GM06990 (cell line): ENCODE data around the gene FBN1.

ENCODE experiments used
- DNase-seq: peaks from one replicate; pipeline ENCODE4 v3.0.0-alpha.2; 2011; ENCODE audit not compliant: insufficient read length; ENCODE audit errors: extremely low read depth
- H3K27me3 ChIP-seq: replicated peaks from 2 replicates; pipeline ENCODE4 v1.6.0; 2011; ENCODE audit warnings: low read length; ENCODE audit not compliant: control insufficient read depth, insufficient read depth
- H3K36me3 ChIP-seq: 2 replicates; pipeline ENCODE4 v1.5.1; 2011; ENCODE audit warnings: low read length; ENCODE audit not compliant: control insufficient read depth, insufficient read depth
- H3K4me3 ChIP-seq: replicated peaks from 2 replicates; pipeline ENCODE4 v1.5.1; 2011; ENCODE audit warnings: low read depth, mild to moderate bottlenecking, control low read depth, low read length
- CTCF ChIP-seq: IDR thresholded peaks from 2 replicates; pipeline ENCODE4 v1.5.1; 2011; ENCODE audit warnings: low read length, control low read depth, mild to moderate bottlenecking, inconsistent platforms; ENCODE audit not compliant: insufficient read depth, poor library complexity, severe bottlenecking

Gene FBN1

GRCh38 chr15:48415036-48415886 lies 230.2 kb downstream of the FBN1 start:
- DNase-seq, result no peak
- no peak for TF ChIP-seq CTCF
- no peaks in the 10 kb centered on the region; the same call in 1 of the 2 replicates for H3K36me3 ChIP-seq
- H3K27me3 ChIP-seq, result no peaks in the 10 kb centered on the region
- no peak overlapping the region for H3K4me3 ChIP-seq

GRCh38 chr15:48414015-48414414 lies 231.5 kb downstream of the FBN1 start:
- no peak for DNase-seq
- Histone ChIP-seq H3K27me3 (no peaks in the 10 kb centered on the region), H3K4me3 (no peak overlapping the region), H3K36me3 (no peaks in the 10 kb centered on the region; the same call in 1 of the 2 replicates)
- TF ChIP-seq CTCF, result no peak

- TF ChIP-seq CTCF, result no peak
- H3K36me3 ChIP-seq, result no peaks in the 10 kb centered on the region; the same call in 1 of the 2 replicates
- DNase-seq, result no peak
These were observed 232.2 kb downstream of the FBN1 start for GRCh38 chr15:48413304-48413703.

GRCh38 chr15:48411971-48412591 lies 233.4 kb downstream of the FBN1 start:
- TF ChIP-seq CTCF, result no peak
- Histone ChIP-seq H3K27me3 (no peaks in the 10 kb centered on the region), H3K36me3 (no peaks in the 10 kb centered on the region; the same call in 1 of the 2 replicates), H3K4me3 (no peak overlapping the region)
- no peak for DNase-seq

More at GRCh38 chr15:48413304-48413703, 232.2 kb downstream of the FBN1 start:
- Histone ChIP-seq H3K4me3 (no peak overlapping the region), H3K27me3 (no peaks in the 10 kb centered on the region)

- Histone ChIP-seq H3K36me3 (no peaks in the 10 kb centered on the region; the same call in 1 of the 2 replicates), H3K4me3 (no peak overlapping the region)
- no peak for TF ChIP-seq CTCF
These were observed 235.9 kb downstream of the FBN1 start for GRCh38 chr15:48409623-48410022.

More at GRCh38 chr15:48409623-48410022, 235.9 kb downstream of the FBN1 start:
- H3K27me3 ChIP-seq, result no peaks in the 10 kb centered on the region
- no peak for DNase-seq
